Nephron (organoid): Measurements from ENCODE around the gene PBX1.

Experiments
- H3K27ac Mint-ChIP-seq, 3 experiments: 2 replicates each; pipeline ENCODE4 v1.8.0; 2020; ENCODE audit warnings: mixed read lengths in 3 of 3, mild to moderate bottlenecking in 2 of 3, moderate library complexity in 1 of 3
- H3K27me3 Mint-ChIP-seq: 2 replicates; pipeline ENCODE4 v1.8.0; 2021; ENCODE audit warnings: low read depth, mild to moderate bottlenecking, moderate library complexity, mixed read lengths
- H3K36me3 Mint-ChIP-seq: 2 replicates; pipeline ENCODE4 v1.8.0; 2020; ENCODE audit warnings: low read depth, mixed read lengths
- H3K4me1 Mint-ChIP-seq: 2 replicates; pipeline ENCODE4 v1.8.0; 2020; ENCODE audit warnings: mixed read lengths
- H3K4me3 Mint-ChIP-seq, 3 experiments: 2 replicates each; pipeline ENCODE4 v1.8.0; 2020; ENCODE audit warnings: mild to moderate bottlenecking in 3 of 3, mixed read lengths in 3 of 3, moderate library complexity in 2 of 3
- H3K9me3 Mint-ChIP-seq: 2 replicates; pipeline ENCODE4 v1.8.0; 2020; ENCODE audit warnings: mixed read lengths
- TF ChIP-seq, protein P1 (sequence below), 3 experiments: fragments of 200-600 bp; sonication (generic); IDR thresholded peaks; one replicate each; pipeline ENCODE4 v1.5.0; 2021; ENCODE audit warnings: antibody characterized with exemption in 3 of 3; ENCODE audit not compliant: unreplicated experiment in 3 of 3

PBX1 gene

DNA sequence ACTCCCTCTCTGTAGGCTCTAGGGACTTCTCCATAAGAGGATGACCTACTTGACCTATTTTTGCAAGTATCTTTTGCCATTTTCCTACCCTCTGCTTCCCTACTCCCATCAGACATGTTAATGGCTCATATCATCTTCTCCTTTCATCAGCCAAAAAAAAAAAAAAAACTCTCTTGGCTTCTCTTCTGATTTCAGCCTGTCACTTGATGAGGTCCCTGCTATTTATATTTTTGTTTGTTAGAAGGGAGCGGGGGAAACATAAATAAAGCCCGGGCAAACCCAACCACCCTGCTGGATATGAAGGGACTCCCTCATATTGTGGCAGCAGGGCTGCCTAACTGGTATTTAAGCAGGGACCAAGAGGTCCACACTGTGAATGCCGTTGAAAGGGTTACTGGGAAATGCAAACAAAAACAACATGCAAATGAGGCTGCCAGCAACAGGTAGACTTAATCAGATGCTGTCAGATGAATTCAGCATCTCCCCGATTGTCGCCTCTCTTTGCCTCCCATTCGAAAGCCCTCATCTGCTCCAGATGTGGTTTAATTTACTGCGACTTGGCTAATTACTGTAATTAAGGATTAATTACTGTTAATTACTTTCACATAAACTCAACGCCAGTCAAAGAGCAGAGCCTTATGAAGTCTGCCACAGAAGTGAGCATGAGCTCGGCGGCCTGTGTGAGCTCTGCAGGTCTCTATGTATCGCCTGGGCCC is 172.3 kb downstream of the PBX1 start:
- Mint-ChIP-seq H3K27me3 (no peaks in the 10 kb centered on the region), H3K4me3 (no peak overlapping the region)

DNA sequence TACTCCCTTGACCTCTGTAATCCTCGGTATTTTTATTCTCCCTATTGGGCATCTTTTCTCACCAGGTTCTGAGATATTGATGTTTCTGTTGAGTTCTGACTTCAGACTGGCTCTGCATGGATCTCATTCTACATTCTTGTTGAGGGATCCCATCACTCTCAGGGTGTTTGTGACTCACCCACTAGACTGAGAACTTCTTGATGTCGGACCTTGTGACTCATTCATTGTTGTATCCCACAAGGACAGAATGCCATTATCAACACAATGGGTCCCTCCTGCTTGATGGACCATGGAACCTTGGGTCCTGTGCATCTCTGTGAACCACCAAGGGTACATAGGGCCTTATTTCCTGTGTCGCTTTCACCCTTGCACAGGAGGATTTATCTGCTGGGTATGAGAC is 174.1 kb downstream of the PBX1 start:
- H3K4me1 Mint-ChIP-seq: peaks cover 53% of the 10 kb centered on the region
- H3K27me3 Mint-ChIP-seq: no peaks in the 10 kb centered on the region
- no peak overlapping the region for H3K4me3 Mint-ChIP-seq
- H3K27ac Mint-ChIP-seq: no peak overlapping the region
- H3K36me3 Mint-ChIP-seq: peaks cover 19% of the 10 kb centered on the region
- TF ChIP-seq, protein P1, sequence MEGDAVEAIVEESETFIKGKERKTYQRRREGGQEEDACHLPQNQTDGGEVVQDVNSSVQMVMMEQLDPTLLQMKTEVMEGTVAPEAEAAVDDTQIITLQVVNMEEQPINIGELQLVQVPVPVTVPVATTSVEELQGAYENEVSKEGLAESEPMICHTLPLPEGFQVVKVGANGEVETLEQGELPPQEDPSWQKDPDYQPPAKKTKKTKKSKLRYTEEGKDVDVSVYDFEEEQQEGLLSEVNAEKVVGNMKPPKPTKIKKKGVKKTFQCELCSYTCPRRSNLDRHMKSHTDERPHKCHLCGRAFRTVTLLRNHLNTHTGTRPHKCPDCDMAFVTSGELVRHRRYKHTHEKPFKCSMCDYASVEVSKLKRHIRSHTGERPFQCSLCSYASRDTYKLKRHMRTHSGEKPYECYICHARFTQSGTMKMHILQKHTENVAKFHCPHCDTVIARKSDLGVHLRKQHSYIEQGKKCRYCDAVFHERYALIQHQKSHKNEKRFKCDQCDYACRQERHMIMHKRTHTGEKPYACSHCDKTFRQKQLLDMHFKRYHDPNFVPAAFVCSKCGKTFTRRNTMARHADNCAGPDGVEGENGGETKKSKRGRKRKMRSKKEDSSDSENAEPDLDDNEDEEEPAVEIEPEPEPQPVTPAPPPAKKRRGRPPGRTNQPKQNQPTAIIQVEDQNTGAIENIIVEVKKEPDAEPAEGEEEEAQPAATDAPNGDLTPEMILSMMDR (IDR thresholded peaks at IDR 0.05; ENCODE audit: unreplicated experiment in 3 of 3): no peak
- no peaks in the 10 kb centered on the region for H3K9me3 Mint-ChIP-seq

More for the DNA sequence above, 172.3 kb downstream of the PBX1 start:
- Mint-ChIP-seq H3K9me3 (no peaks in the 10 kb centered on the region), H3K27ac (no peak overlapping the region), H3K36me3 (peaks cover 16% of the 10 kb centered on the region), H3K4me1 (peaks cover 53% of the 10 kb centered on the region)
- TF ChIP-seq, protein P1 (IDR thresholded peaks at IDR 0.05; ENCODE audit: unreplicated experiment in 3 of 3): no peak

DNA sequence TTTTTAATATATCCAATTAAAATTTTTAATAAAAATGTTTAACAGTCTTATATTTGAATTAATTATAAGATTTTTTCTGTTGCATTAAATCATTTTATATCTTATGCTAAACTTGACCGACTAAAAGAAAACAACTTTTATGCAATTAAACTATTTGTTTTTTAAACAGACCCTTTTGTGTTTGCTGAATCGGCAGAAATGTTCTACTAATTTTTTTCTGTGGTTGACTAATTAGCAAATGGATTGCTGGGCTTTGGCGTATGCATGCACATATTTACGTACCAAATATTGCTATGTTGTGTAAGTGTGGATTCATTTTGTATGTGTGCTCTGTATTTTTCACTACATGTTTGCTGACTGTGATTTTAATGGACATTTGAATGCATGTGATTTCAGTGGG is 174.8 kb downstream of the PBX1 start:
- TF ChIP-seq, protein P1 (IDR thresholded peaks at IDR 0.05; ENCODE audit: unreplicated experiment in 3 of 3): no peak
- Mint-ChIP-seq H3K4me1 (peaks cover 47% of the 10 kb centered on the region), H3K9me3 (no peaks in the 10 kb centered on the region), H3K27me3 (no peaks in the 10 kb centered on the region), H3K27ac (no peak overlapping the region), H3K4me3 (no peak overlapping the region), H3K36me3 (peaks cover 19% of the 10 kb centered on the region)

DNA sequence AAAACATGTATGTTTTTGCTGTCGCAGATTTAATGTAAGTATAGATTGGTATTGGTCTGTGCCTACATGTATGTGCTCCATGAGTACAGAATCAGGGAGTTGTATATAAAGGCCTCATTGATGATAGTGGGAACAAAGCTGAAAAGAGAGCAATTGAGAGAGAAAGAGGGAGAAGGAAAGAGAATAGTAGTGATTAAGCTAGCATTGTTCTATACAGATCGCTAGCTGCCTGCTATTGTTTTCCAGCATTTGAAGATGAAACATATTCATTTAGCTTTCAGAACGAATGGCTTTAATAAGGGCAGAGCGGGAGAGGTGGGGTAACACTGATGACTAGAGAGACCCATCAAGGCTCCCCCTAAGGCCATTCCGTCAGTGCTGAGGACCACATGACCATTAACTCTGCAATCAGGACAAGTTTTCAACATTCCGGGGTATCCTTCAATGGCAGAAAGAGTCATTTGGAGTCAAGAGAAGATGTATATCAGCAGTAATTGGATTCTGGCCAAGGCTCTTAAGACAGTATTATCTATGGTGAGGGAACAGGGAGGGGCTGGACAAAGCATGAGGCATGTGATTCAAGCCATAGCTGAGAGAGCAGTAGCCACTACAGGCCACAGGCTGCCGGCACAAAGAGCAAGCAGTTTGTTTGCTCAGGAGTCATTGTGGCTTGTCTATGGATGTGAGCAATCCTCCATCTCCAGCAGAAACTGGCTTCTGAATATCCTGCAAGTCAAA is 176.5 kb downstream of the PBX1 start:
- TF ChIP-seq, protein P1 (IDR thresholded peaks at IDR 0.05; ENCODE audit: unreplicated experiment in 3 of 3): no peak
- H3K27ac Mint-ChIP-seq: peak overlapping the region; percentile 3 to 8 (median 5)
- no peaks in the 10 kb centered on the region for H3K9me3 Mint-ChIP-seq

DNA sequence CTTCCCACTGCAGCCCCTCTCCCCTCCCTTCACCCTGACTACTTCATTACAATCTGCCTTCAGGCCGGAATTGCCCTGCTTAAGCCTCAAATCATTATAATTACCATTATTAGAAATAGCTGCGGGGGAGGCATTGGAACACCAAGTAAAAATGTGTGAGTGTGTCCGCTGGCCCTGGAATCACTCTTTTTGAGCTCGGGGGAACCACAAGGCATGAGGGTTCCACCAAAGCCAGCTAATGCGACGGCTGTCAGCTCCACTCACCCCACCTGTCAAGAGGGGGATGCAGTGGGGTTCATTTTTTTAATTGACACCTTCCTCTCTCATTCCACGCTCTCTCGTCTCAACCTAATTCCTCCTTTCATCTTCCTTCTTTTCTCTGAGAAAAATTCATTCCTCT is 177.2 kb downstream of the PBX1 start:
- Mint-ChIP-seq H3K27me3 (no peaks in the 10 kb centered on the region), H3K27ac (no peak overlapping the region), H3K36me3 (peaks cover 16% of the 10 kb centered on the region)

More for the DNA sequence above, 176.5 kb downstream of the PBX1 start:
- Mint-ChIP-seq H3K4me1 (peaks cover 35% of the 10 kb centered on the region), H3K27me3 (no peaks in the 10 kb centered on the region), H3K4me3 (no peak overlapping the region), H3K36me3 (peaks cover 19% of the 10 kb centered on the region)

More for the DNA sequence above, 177.2 kb downstream of the PBX1 start:
- H3K4me3 Mint-ChIP-seq: no peak overlapping the region
- H3K4me1 Mint-ChIP-seq: peaks cover 31% of the 10 kb centered on the region
- no peaks in the 10 kb centered on the region for H3K9me3 Mint-ChIP-seq
- TF ChIP-seq, protein P1 (IDR thresholded peaks at IDR 0.05; ENCODE audit: unreplicated experiment in 3 of 3): no peak
